ENCODE results near the gene RNF43.
"Not testable (repeated sequence)": the region's sequence is repeated elsewhere in the genome, so short reads cannot be mapped to it uniquely, and the experiment has no call there.

RNF43 gene

GRCh38 chr17:58410714-58411407 is 6.5 kb downstream of the RNF43 start:
- in situ Hi-C loops (cut with MboI; ENCODE audit: low sequenced_read_pairs), result no loop called here

GRCh38 chr17:58409432-58409831 is 7.9 kb downstream of the RNF43 start:
- in situ Hi-C loops (cut with MboI; ENCODE audit: low sequenced_read_pairs), result no loop called here

GRCh38 chr17:58403311-58403710 is 14.0 kb downstream of the RNF43 start:
- in situ Hi-C loops (cut with MboI; ENCODE audit: low sequenced_read_pairs), result no loop called here

DNA sequence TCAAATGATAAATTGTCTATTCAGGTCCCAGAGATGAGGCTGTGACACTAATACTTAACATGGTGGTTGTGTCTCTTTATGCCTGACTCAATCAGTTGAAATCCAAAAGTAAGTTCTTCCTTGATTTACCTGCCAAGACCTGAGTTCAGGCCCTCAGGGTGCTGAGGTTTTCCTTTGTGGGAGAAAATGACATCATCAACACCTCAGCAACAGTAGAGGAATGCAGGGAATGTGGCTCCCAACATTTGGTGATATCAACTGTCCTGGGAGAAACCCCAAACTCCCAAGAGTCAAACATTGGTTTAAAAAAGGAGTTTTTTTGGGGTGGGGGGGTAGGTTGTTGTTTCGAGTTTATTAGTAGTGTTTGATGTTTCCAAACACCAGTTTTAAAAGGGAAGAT is 14.7 kb downstream of the RNF43 start:
- in situ Hi-C loops (cut with MboI; ENCODE audit: low sequenced_read_pairs), result no loop called here

- in situ Hi-C loops (cut with MboI; ENCODE audit: low sequenced_read_pairs), result no loop called here
These were observed 15.3 kb downstream of the RNF43 start for GRCh38 chr17:58402047-58402446.

DNA sequence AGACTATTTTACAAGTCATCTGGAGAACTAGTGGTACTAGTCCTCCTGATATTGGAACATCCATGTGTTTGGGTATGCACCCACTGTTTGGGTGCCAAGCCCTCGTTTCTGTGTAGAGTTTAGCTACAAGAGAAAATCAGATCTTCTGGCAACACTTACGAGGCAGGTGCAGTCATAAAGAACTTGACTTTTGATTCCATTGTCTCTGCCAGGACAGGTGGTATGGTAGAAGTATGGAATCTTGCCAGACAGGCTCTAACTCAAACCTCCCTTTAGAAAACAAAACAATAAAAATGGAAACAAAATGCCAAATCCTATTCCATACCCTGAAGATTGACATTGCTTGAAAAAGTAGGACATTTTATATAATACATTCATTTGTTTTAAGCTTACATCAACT is 16.0 kb downstream of the RNF43 start:
- in situ Hi-C loops (cut with MboI; ENCODE audit: low sequenced_read_pairs), result no loop called here

DNA sequence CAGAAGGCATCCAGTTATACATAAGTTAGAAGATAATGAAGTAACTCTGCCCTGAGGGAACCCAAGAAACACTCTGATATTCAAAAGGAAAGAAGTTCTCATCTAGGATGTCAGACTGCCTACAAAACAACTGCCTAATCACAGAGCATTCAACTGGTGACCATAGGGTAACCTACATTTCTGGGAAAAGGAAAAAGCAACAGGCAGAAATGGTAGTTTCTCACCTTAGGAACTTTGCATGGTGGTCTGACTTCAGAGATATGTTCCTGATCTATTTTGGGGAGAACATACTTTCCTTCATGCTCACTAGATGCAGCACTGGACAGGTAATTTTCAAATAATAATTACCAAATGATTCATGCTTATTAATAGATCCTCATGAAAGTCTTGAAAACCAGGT is 16.5 kb downstream of the RNF43 start:
- in situ Hi-C loops (cut with MboI; ENCODE audit: low sequenced_read_pairs), result no loop called here

- in situ Hi-C loops (cut with MboI; ENCODE audit: low sequenced_read_pairs), result no loop called here
These were observed 17.4 kb downstream of the RNF43 start for GRCh38 chr17:58399974-58400373.

DNA sequence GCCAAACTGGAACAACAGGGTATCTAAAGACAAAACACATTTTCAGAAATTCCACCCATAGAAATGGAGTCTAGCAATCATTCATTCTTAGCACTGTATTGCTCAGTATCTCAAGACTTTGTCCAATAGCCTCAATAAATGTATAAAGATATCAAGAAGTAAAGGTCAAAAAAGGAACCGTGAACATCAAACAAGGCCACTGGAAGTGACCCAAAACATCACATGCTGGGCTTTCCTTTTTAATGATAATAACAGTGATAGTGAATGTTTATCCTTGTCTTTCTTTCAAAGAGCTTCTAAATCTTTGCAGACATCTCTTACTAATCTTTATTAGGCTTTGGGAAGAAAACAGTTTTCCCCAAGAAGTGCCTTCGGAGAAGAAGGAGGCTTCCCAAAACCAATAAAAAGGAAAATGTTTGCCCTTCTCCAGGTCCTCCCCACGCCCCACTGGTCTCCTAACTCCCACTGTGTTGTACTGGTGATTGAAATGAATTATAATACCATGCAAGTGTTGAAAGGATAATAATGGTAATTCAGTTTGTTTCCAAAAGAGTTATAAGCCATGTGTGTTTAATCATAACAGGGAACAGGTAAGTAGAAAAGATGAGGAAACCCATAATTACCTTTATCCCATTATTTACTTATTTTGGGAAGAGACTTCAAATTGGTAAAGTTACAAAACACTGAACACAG is 18.6 kb downstream of the RNF43 start:
- in situ Hi-C loops (cut with MboI; ENCODE audit: low sequenced_read_pairs), result no loop called here

- in situ Hi-C loops (cut with MboI; ENCODE audit: low sequenced_read_pairs), result not testable (repeated sequence)
These were observed 19.9 kb downstream of the RNF43 start for GRCh38 chr17:58397421-58397820.

GRCh38 chr17:58396173-58396572 is 21.2 kb downstream of the RNF43 start:
- in situ Hi-C loops (cut with MboI; ENCODE audit: low sequenced_read_pairs), result no loop called here

GRCh38 chr17:58394534-58395223 is 22.7 kb downstream of the RNF43 start:
- in situ Hi-C loops (cut with MboI; ENCODE audit: low sequenced_read_pairs), result no loop called here

DNA sequence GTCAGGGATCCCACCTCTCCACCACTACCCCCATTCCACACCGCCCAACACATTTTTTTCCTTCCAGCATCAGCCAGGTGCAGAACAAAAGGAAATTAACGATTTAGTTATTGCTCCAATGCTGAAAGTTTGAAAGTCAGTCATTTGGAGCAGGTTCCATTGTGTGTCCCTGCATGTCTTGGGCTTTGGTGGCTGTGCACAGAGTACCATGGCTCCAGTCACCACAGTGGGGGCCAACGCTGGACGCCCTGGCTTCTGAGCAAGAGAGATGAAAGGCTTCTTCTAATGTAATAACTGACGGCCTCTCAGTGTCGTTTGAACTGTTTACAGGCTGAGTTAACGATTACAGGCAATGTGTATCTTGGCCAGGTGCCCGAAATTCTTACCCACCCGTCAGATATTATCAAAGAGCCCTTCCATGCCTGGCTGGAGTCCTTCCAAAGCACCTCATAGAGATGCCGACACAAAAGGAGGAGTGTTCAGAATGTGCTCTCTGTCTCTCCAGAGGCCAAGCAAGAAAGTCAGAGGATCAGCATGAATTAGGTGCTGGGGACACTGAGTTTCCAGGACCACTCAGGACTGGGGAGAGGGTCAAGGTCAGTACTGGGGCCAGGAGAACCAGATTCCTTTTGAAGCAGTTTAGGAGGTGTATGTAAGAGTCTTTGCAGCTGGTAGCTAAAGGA is 25.9 kb downstream of the RNF43 start:
- in situ Hi-C loops (cut with MboI; ENCODE audit: low sequenced_read_pairs), result no loop called here

GRCh38 chr17:58390884-58391283 is 26.4 kb downstream of the RNF43 start:
- in situ Hi-C loops (cut with MboI; ENCODE audit: low sequenced_read_pairs), result no loop called here

DNA sequence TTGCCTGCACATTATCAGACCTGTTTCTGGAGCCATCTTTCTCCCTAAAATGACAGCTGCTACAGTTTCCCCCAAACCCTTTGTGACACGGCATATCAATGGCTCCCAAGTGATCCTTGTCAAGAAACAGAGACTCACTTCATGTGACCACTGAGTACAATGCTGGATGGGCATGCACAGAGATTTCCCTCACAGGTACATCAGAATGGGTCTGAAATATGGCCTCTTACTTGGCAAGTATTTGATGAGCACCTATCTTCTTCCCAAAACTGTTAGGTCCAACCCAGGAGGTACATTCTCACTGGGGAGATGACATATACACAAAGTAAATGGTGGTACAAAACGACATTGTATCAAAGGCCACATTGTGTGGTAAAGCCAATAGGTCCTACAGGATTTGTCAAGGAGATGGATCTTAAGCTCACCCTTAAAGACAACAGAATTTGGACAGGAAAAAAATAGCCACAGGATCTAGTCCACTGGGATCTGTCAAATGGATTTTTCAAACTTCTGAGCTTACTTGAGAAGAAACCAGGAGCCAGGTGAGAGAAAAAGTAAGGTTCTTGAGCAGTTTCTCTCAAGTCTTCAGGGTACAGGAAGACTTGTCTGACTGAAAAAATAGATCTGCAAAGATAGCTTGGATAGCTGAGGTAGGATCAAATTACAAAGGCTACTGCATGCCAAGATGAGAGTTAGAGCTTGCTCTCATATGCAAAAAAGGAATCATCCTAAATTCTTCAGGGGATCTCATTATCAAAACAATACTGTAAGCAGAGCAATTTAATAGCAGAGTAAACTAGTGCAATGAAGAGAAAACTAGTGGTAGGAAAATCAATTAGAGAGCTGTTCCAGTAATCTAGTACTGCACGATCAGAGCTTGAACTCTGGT is 28.8 kb downstream of the RNF43 start:
- in situ Hi-C loops (cut with MboI; ENCODE audit: low sequenced_read_pairs), result no loop called here

DNA sequence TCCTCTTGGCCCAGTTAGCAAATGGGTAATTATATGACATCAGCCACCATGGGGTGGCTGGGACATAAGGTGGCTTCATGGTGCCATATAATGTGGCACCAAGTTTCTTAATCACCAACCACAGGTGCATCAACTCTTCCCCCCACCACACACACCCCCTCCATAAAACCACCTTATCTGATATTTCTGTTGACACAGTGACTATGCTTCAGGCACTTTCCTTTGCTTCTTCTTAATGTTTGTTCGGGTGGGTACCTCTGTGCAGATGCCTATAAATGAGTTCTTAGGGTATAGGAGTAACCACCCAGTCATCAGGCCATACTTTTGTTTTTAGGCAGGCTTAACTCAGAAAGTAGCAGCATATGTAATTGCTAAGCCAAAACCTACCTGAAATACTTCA is 29.5 kb downstream of the RNF43 start:
- in situ Hi-C loops (cut with MboI; ENCODE audit: low sequenced_read_pairs), result no loop called here

DNA sequence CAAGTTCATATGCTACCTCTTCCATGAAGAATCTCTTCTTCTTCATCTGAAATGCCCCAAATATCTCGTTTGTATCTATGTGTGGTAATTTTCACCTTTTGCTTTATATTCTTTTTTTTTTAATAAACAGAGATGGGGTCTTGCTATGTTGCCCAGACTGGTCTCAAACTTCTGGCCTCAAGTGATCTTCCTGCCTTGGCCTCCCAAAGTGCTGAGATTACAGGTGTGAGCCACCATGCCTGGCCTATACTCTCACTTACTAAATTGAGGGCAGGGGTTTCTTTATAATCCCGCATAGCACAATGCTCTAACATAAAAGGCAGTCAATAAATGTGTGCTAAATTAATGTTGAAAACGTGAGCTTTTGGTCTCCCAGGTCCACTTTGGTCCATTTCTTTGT is 30.6 kb downstream of the RNF43 start:
- in situ Hi-C loops (cut with MboI; ENCODE audit: low sequenced_read_pairs), result no loop called here

GRCh38 chr17:58385359-58385899 is 31.9 kb downstream of the RNF43 start:
- in situ Hi-C loops (cut with MboI; ENCODE audit: low sequenced_read_pairs), result no loop called here

DNA sequence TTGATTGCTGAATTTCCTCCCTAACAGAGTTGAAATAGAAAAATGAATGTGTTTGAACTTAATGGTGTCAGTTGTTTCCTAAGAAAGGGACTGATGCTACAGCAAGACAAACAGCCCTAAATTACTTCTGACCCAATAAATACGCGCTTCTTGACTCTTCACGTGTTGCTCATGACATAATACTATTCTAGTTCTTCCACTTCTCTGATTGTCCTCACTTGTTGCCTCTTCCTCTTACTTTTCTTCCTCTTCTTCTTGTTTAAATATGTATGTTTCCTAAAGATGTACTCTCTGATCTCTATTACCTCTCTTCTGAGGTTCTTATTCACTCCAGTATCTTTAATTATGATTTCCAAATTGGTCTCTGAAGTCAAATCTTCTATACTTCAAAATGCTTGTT is 32.4 kb downstream of the RNF43 start:
- in situ Hi-C loops (cut with MboI; ENCODE audit: low sequenced_read_pairs), result no loop called here

DNA sequence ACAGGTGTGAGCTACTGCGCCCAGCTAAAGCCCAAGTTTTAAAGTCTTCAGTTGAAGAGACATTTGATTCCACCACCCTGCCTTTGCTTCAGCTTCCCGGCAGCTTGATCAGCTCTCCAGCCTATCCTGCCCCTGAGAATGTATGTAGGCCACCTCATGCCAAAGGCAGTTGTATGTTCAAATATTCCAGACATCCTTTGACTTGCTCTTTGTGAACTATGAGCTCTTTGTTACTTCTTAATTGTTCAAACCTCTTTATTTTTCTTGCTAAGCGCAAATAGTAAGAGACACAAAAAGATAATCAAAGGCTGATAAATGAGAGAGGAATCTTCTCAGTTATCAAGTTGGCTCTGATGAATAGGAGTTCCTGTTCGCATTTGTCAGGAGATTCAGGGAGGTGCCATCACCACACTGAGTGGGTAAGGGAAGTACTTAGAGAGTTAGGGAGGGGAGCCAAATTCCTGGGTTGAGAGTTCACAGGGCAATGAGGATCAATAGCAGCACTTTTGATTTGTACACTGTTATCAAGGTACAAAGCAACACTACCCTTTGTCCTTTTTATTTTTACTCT is 33.4 kb downstream of the RNF43 start:
- in situ Hi-C loops (cut with MboI; ENCODE audit: low sequenced_read_pairs), result no loop called here
